ENCODE measurements around the gene KIF18A. TPM values are rescaled to one million over a fixed set of nuclear protein-coding genes. Genes with fewer than 3 reads are reported as not detected.

KIF18A gene
- total and polyA plus RNA-seq, 9 of the 15 experiments (the other 6 are each of a cell fraction or from before 2014, with no cell fraction given) = 15.1 to 36.1 (median 24.3) TPM

GRCh38 chr11:28142724-28143123 lies 34.8 kb upstream of the KIF18A start:
- no peak for FAIRE-seq
- CTCF ChIA-PET (ENCODE audit: low intra/inter-chr PET ratio) = no interaction called here

More at GRCh38 chr11:28142724-28143123, 34.8 kb upstream of the KIF18A start:
- Histone ChIP-seq H3K27ac (ENCODE audit: extremely low read depth, low read depth, low read length) (no peak overlapping the region), H3K9me1 (ENCODE audit: control insufficient read depth, insufficient read depth, low read length) (no peaks in the 10 kb centered on the region), H4K20me1 (replicated peaks; ENCODE audit: control insufficient read depth, insufficient read depth, low read length) (no peaks in the 10 kb centered on the region), H3K4me1 (replicated peaks in 1 of 2; ENCODE audit: control insufficient read depth in 2 of 2, insufficient read depth in 2 of 2, low read length in 2 of 2) (no peaks in the 10 kb centered on the region), H3K36me3 (ENCODE audit: control insufficient read depth, insufficient read depth, low read length) (peaks cover 2% of the 10 kb centered on the region), H3K79me2 (ENCODE audit: control insufficient read depth, insufficient read depth, low read length) (no peaks in the 10 kb centered on the region), H2AFZ (ENCODE audit: low read depth, low read length) (no peak overlapping the region), H3K27me3 (ENCODE audit: control insufficient read depth in 2 of 2, insufficient read depth in 2 of 2, low read length in 2 of 2) (no peaks in the 10 kb centered on the region), H3K4me2 (ENCODE audit: insufficient read depth, low read length) (no peak overlapping the region), H3K9ac (ENCODE audit: insufficient read depth in 1 of 2, low read depth in 2 of 2, low read length in 2 of 2) (no peak overlapping the region), H3K9me3 (replicated peaks; ENCODE audit: control insufficient read depth, insufficient read depth, low read depth, low read length) (no peaks in the 10 kb centered on the region), H3K4me3 (no peak overlapping the region)
- in situ Hi-C loops (cut with MboI) = no loop called here
- intact Hi-C loops (cut with micrococcal nuclease) = no loop called here
- 79% methylated on average over 1 of the region's 1 CpG for WGBS (ENCODE audit: insufficient coverage, low coverage, missing lambda C conversion rate)
- DNase-seq (ENCODE audit: extremely low read depth in 1 of 4, low spot score in 3 of 4) (no peak), ATAC-seq (no peak)
- POLR2A ChIA-PET = no interaction called here
- BruUV-seq (replicated peaks) = no TSS peak
- no peak for TF ChIP-seq RERE (CRISPR knock-in tag; IDR thresholded peaks at IDR 0.05; ENCODE audit: borderline replicate concordance)
- TF ChIP-seq NELFE (IDR thresholded peaks at IDR 0.05; ENCODE audit: insufficient read depth, insufficient read length) = no peak
- no peak for TF ChIP-seq MYBL2 (IDR thresholded peaks at IDR 0.05; ENCODE audit: low read depth)
- no peak for TF ChIP-seq MYBL2 (CRISPR knock-in tag; IDR thresholded peaks at IDR 0.05; ENCODE audit: borderline replicate concordance)
- TF ChIP-seq SNIP1 (IDR thresholded peaks at IDR 0.05; ENCODE audit: low read depth) = no peak
- no peak for TF ChIP-seq RBM34 (IDR thresholded peaks at IDR 0.05; ENCODE audit: borderline replicate concordance, insufficient read depth, low read length)
- TF ChIP-seq ZNF589 (CRISPR knock-in tag; IDR thresholded peaks at IDR 0.05; ENCODE audit: low read depth) = no peak
- TF ChIP-seq TGIF2 (CRISPR knock-in tag; IDR thresholded peaks at IDR 0.05) = no peak
- no peak for TF ChIP-seq SETDB1 (IDR thresholded peaks at IDR 0.05; ENCODE audit: low read length)
- no peak for TF ChIP-seq MCM7 (IDR thresholded peaks at IDR 0.05)
- TF ChIP-seq CREB3L1 (IDR thresholded peaks at IDR 0.05; ENCODE audit: borderline replicate concordance, low read depth) = no peak
- no peak for TF ChIP-seq RBM22 (IDR thresholded peaks at IDR 0.05; ENCODE audit: low read depth, low read length, poor library complexity, severe bottlenecking)
- TF ChIP-seq POLR2B (IDR thresholded peaks at IDR 0.05; ENCODE audit: low read depth, partially characterized antibody) = no peak

Data from K562 (cell line).